Neural cell (in vitro differentiated cells): ENCODE results near the gene ATP5MG.

Experiments used
- CTCF ChIP-seq: fragments of 450-650 bp; IDR thresholded peaks from 2 replicates; pipeline ENCODE4 v1.5.1; 2014; ENCODE audit warnings: antibody characterized with exemption, mild to moderate bottlenecking, moderate library complexity; ENCODE audit not compliant: poor library complexity, severe bottlenecking
- EZH2 ChIP-seq: fragments of 200-600, 300-800 bp; shearing (Covaris generic), sonication (generic); IDR thresholded peaks from 2 replicates; pipeline ENCODE4 v1.6.1; 2014; ENCODE audit warnings: antibody characterized with exemption, low read length, borderline replicate concordance, mild to moderate bottlenecking; ENCODE audit not compliant: insufficient read depth, poor library complexity, severe bottlenecking
- POLR2AphosphoS5 ChIP-seq: IDR thresholded peaks from 2 replicates; pipeline ENCODE4 v1.6.1; 2012

DNA sequence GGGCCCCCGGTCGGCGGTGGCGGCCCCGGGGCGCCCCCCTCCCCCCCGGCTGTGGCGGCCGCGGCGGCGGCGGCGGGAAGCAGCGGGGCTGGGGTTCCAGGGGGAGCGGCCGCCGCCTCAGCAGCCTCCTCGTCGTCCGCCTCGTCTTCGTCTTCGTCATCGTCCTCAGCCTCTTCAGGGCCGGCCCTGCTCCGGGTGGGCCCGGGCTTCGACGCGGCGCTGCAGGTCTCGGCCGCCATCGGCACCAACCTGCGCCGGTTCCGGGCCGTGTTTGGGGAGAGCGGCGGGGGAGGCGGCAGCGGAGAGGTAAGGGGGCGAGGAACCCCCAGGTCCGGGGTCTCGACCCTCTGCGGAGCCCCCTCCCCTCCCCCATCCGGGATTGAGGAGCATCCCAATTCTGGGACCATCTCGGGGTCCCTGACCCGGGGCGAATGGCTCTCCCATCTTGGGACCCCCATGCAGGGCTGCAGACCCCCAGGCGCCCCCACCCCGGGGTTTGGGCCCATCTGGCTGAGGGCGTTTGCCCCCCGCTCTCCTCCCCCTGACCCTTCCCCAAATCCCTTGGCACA lies 35.3 kb downstream of the ATP5MG start:
- TF ChIP-seq EZH2 = no peak
- TF ChIP-seq POLR2AphosphoS5 = no peak
- no peak for TF ChIP-seq CTCF
